ENCODE measurements around the gene ZNF234.

GRCh38 chr19:44113138-44113783, 28.1 kb upstream of the ZNF234 start, which contains the start of gene ZNF225:
- no peak for TF ChIP-seq CTCF (conservative IDR thresholded peaks at IDR 0.05 in 1 of 2, IDR thresholded peaks at IDR 0.05 in 1 of 2; ENCODE audit: low read depth in 1 of 2, low read length in 2 of 2)
- no peak for TF ChIP-seq EZH2 (IDR thresholded peaks at IDR 0.05; ENCODE audit: low read length, missing control alignments)
